ENCODE data around the gene B3GAT1.

B3GAT1 gene

GRCh38 chr11:134376150-134376921 lies 35.7 kb downstream of the B3GAT1 start:
- H3K36me3 ChIP-seq = no peaks in the 10 kb centered on the region
- H3K4me1 ChIP-seq (ENCODE audit: control insufficient read depth in 1 of 2, insufficient read depth in 1 of 2, low read depth in 1 of 2, low read length in 1 of 2) = no peaks in the 10 kb centered on the region
- H3K27me3 ChIP-seq = no peaks in the 10 kb centered on the region
- no peaks in the 10 kb centered on the region for H3K9me3 ChIP-seq
- no peak for TF ChIP-seq CTCF (IDR thresholded peaks at IDR 0.05)
- H3K4me3 ChIP-seq (ENCODE audit: low read depth in 1 of 2, low read length in 1 of 2) = no peak overlapping the region
- no peak overlapping the region for H3K27ac ChIP-seq

DNA sequence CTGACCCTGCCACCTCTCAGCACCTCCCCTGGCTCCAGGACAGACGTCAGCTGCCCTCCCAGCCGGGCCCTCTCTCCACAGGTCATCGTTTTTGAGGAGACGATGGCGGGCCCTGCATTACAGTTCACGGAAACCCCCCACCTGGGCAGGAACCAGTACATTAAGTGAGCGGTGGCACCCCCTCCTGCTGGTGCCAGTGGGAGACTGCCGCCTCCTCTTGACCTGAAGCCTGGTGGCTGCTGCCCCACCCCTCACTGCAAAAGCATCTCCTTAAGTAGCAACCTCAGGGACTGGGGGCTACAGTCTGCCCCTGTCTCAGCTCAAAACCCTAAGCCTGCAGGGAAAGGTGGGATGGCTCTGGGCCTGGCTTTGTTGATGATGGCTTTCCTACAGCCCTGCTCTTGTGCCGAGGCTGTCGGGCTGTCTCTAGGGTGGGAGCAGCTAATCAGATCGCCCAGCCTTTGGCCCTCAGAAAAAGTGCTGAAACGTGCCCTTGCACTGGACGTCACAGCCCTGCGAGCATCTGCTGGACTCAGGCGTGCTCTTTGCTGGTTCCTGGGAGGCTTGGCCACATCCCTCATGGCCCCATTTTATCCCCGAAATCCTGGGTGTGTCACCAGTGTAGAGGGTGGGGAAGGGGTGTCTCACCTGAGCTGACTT lies 37.0 kb downstream of the B3GAT1 start:
- Histone ChIP-seq H3K4me1 (ENCODE audit: control insufficient read depth in 1 of 2, insufficient read depth in 1 of 2, low read depth in 1 of 2, low read length in 1 of 2) (no peaks in the 10 kb centered on the region), H3K4me3 (ENCODE audit: low read depth in 1 of 2, low read length in 1 of 2) (no peak overlapping the region), H3K9me3 (no peaks in the 10 kb centered on the region), H3K36me3 (no peaks in the 10 kb centered on the region), H3K27me3 (no peaks in the 10 kb centered on the region), H3K27ac (no peak overlapping the region)
- TF ChIP-seq CTCF (IDR thresholded peaks at IDR 0.05) = no peak

DNA sequence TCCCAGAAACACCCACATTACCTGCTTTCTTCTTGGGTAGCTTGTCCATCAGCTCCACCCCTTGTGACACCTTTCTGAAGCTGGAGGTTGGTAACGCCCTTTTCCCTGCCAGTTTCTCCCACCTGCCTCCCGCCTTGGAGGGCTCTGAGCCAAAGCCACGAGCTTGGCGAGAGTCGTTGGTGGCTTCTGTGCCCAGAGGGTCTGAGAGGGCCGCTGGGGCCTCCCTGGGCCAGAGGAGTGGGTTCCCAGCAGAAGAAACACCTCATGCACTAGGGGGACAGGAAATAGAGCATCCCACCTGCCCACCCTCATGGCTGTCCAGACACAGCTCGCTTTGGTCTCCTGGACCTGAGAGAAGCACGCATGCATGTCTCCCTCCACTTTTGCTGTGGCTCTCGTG lies 37.9 kb downstream of the B3GAT1 start:
- Histone ChIP-seq H3K9me3 (no peaks in the 10 kb centered on the region), H3K4me3 (ENCODE audit: low read depth in 1 of 2, low read length in 1 of 2) (no peak overlapping the region), H3K27ac (no peak overlapping the region), H3K36me3 (no peaks in the 10 kb centered on the region), H3K4me1 (ENCODE audit: control insufficient read depth in 1 of 2, insufficient read depth in 1 of 2, low read depth in 1 of 2, low read length in 1 of 2) (no peaks in the 10 kb centered on the region), H3K27me3 (no peaks in the 10 kb centered on the region)
- no peak for TF ChIP-seq CTCF (IDR thresholded peaks at IDR 0.05)

- no peaks in the 10 kb centered on the region for H3K4me1 ChIP-seq (ENCODE audit: control insufficient read depth in 1 of 2, insufficient read depth in 1 of 2, low read depth in 1 of 2, low read length in 1 of 2)
Measured at GRCh38 chr11:134373591-134374052, 38.4 kb downstream of the B3GAT1 start.

GRCh38 chr11:134372961-134373360 lies 39.1 kb downstream of the B3GAT1 start:
- TF ChIP-seq CTCF (IDR thresholded peaks at IDR 0.05) = no peak
- Histone ChIP-seq H3K4me3 (ENCODE audit: low read depth in 1 of 2, low read length in 1 of 2) (no peak overlapping the region), H3K27ac (no peak overlapping the region), H3K9me3 (no peaks in the 10 kb centered on the region), H3K4me1 (ENCODE audit: control insufficient read depth in 1 of 2, insufficient read depth in 1 of 2, low read depth in 1 of 2, low read length in 1 of 2) (no peaks in the 10 kb centered on the region), H3K27me3 (no peaks in the 10 kb centered on the region), H3K36me3 (no peaks in the 10 kb centered on the region)

More at GRCh38 chr11:134373591-134374052, 38.4 kb downstream of the B3GAT1 start:
- Histone ChIP-seq H3K27ac (no peak overlapping the region), H3K9me3 (no peaks in the 10 kb centered on the region), H3K4me3 (ENCODE audit: low read depth in 1 of 2, low read length in 1 of 2) (no peak overlapping the region), H3K27me3 (no peaks in the 10 kb centered on the region), H3K36me3 (no peaks in the 10 kb centered on the region)
- no peak for TF ChIP-seq CTCF (IDR thresholded peaks at IDR 0.05)
